BLaER1 treated with 17β-estradiol and CSF1 and Interleukin-3, amounts not matched to agents 10 nM and 100 nM (cell line): Measurements from ENCODE around the gene GNA15.
"Not testable (repeated sequence)": the region's sequence is repeated elsewhere in the genome, so short reads cannot be mapped to it uniquely, and the experiment has no call there.

Source experiments
- H3K27ac ChIP-seq, 11 experiments: shearing (Covaris generic); formaldehyde crosslinking; 2 replicates each; pipeline ENCODE4 v1.8.1; 2022
- H3K27me3 ChIP-seq, 11 experiments: shearing (Covaris generic); formaldehyde crosslinking; 2 replicates each; pipeline ENCODE4 v1.8.1; 2022
- H3K36me3 ChIP-seq, 11 experiments: shearing (Covaris generic); formaldehyde crosslinking; 2 replicates each; pipeline ENCODE4 v1.8.1; 2022
- H3K4me1 ChIP-seq, 10 experiments: shearing (Covaris generic); formaldehyde crosslinking; 2 replicates each; pipeline ENCODE4 v1.8.1; 2022
- H3K4me2 ChIP-seq, 11 experiments: shearing (Covaris generic); formaldehyde crosslinking; 2 replicates each; pipeline ENCODE4 v1.8.1; 2022
- H3K4me3 ChIP-seq, 10 experiments: shearing (Covaris generic); formaldehyde crosslinking; 2 replicates each; pipeline ENCODE4 v1.8.1; 2022
- H3K9ac ChIP-seq, 11 experiments: shearing (Covaris generic); formaldehyde crosslinking; 2 replicates each; pipeline ENCODE4 v1.8.1; 2022
- H3K9me3 ChIP-seq, 11 experiments: shearing (Covaris generic); formaldehyde crosslinking; replicated peaks in 1 of 11; 2 replicates each; pipeline ENCODE4 v1.8.1; 2022
- H4K20me1 ChIP-seq, 11 experiments: shearing (Covaris generic); formaldehyde crosslinking; 2 replicates each; pipeline ENCODE4 v1.8.1; 2022
- Cebpa-rat ChIP-seq, 11 experiments: shearing (Covaris generic); IDR thresholded peaks; 2 replicates each; pipeline ENCODE4 v1.8.1; 2022

GNA15 gene

GRCh38 chr19:3149526-3150505 lies 14.0 kb downstream of the GNA15 start:
- H3K27ac ChIP-seq: peak overlapping the region; percentile 39 to 97 (median 60); a peak in 19 of 22 replicates
- H4K20me1 ChIP-seq: peaks cover 0 to 24% (median 0%) of the 10 kb centered on the region in 11 experiments; a peak in 5 of 22 replicates
- no peaks in the 10 kb centered on the region for H3K27me3 ChIP-seq

DNA sequence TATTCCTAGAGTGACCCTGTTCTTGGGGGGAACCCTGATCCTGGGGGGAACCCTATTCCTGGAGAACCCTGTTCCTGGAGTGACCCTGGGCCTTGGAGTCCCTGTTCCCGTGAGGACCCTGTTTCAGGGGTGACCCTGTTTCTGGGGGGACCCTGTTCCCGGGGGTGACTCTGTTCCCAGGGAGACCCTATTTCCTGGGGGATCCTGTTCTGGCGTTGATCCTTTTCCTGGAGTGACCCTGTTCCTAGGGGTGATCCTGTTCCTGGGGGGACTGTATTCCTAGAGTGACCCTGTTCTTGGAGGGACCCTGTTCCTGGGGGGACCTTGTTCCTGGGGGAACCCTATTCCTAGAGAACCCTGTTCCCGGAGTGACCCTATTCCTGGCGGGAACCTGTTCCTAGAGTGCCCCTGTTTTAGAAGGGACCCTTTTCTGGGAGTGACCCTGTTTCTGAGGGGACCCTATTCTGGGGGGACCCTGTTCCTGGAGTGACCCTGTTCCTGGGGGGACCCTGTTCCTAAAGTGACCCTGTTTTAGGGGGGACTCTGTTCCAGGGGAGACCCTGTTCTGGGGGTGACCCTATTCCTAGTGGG lies 15.0 kb downstream of the GNA15 start:
- peaks cover 83 to 99% (median 92%) of the 10 kb centered on the region in 10 experiments for H3K4me1 ChIP-seq
- H4K20me1 ChIP-seq: peaks cover 0 to 24% (median 0%) of the 10 kb centered on the region in 11 experiments; a peak in 5 of 22 replicates
- H3K9me3 ChIP-seq: peaks cover 0 to 34% (median 20%) of the 10 kb centered on the region in 11 experiments; a peak in 16 of 22 replicates
- H3K4me2 ChIP-seq: peak overlapping the region in 10 of 11 experiments; percentile 13 to 84 (median 58); a peak in 13 of 22 replicates
- no peak overlapping the region for H3K4me3 ChIP-seq
- peak overlapping the region in 9 of 11 experiments; percentile 15 to 59 (median 33); a peak in 9 of 22 replicates for H3K9ac ChIP-seq
- H3K36me3 ChIP-seq: peaks cover 65 to 81% (median 76%) of the 10 kb centered on the region in 11 experiments
- H3K27me3 ChIP-seq: no peaks in the 10 kb centered on the region
- no peak for TF ChIP-seq Cebpa-rat (IDR thresholded peaks at IDR 0.05)
- H3K27ac ChIP-seq: peak overlapping the region; percentile 39 to 97 (median 60); a peak in 21 of 22 replicates

More at GRCh38 chr19:3149526-3150505, 14.0 kb downstream of the GNA15 start:
- Histone ChIP-seq H3K4me2 (peak overlapping the region; percentile 26 to 84 (median 62)), H3K9me3 (peaks cover 0 to 34% (median 20%) of the 10 kb centered on the region in 11 experiments; a peak in 16 of 22 replicates), H3K36me3 (peaks cover 59 to 76% (median 70%) of the 10 kb centered on the region in 11 experiments), H3K4me1 (peaks cover 83 to 99% (median 93%) of the 10 kb centered on the region in 10 experiments), H3K4me3 (no peak overlapping the region), H3K9ac (peak overlapping the region in 10 of 11 experiments; percentile 13 to 65 (median 50); a peak in 15 of 22 replicates)
- TF ChIP-seq Cebpa-rat (IDR thresholded peaks at IDR 0.05): no peak

GRCh38 chr19:3151563-3152418 lies 16.0 kb downstream of the GNA15 start:
- peak overlapping the region in 10 of 11 experiments; percentile 13 to 84 (median 53); a peak in 12 of 22 replicates for H3K4me2 ChIP-seq
- peak overlapping the region in 3 of 11 experiments; percentile 14 to 20 (median 17); a peak in 4 of 22 replicates for H3K9ac ChIP-seq
- H4K20me1 ChIP-seq: peaks cover 0 to 16% (median 0%) of the 10 kb centered on the region in 11 experiments; a peak in 4 of 22 replicates
- peaks cover 70 to 82% (median 79%) of the 10 kb centered on the region in 11 experiments for H3K36me3 ChIP-seq
- peaks cover 0 to 34% (median 20%) of the 10 kb centered on the region in 11 experiments; a peak in 16 of 22 replicates for H3K9me3 ChIP-seq
- H3K4me1 ChIP-seq: peaks cover 84 to 99% (median 92%) of the 10 kb centered on the region in 10 experiments
- no peaks in the 10 kb centered on the region for H3K27me3 ChIP-seq
- peak overlapping the region; percentile 39 to 97 (median 60); a peak in 21 of 22 replicates for H3K27ac ChIP-seq
- no peak for TF ChIP-seq Cebpa-rat (IDR thresholded peaks at IDR 0.05)
- H3K4me3 ChIP-seq: peak overlapping the region in 1 of 10 experiments; percentile 10; a peak in 2 of 20 replicates

DNA sequence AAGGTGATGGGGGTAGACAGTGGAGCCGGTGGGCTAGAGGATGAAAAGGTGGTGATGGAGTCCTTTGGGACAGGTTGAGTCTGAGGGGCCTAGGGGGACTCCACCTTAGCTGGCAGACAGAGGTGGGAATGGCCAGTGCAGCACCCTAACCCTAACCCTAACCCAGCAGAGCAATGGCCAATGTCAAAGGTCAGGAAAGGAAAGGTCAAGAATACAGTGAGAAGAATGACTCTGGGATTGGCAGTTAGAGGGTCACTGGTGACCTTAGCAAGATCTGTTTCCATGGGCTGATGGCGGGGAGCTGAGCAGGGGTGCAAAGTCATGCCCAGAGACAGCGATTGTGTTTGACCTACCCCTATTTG lies 16.6 kb downstream of the GNA15 start:
- H3K4me2 ChIP-seq: peak overlapping the region in 9 of 11 experiments; percentile 2 to 84 (median 20); a peak in 8 of 22 replicates
- H3K36me3 ChIP-seq: peaks cover 76 to 83% (median 81%) of the 10 kb centered on the region in 11 experiments

GRCh38 chr19:3153286-3154230 lies 17.7 kb downstream of the GNA15 start:
- H4K20me1 ChIP-seq: peaks cover 0 to 14% (median 0%) of the 10 kb centered on the region in 11 experiments; a peak in 4 of 22 replicates
- peaks cover 83 to 99% (median 92%) of the 10 kb centered on the region in 10 experiments for H3K4me1 ChIP-seq
- no peak overlapping the region for H3K4me3 ChIP-seq
- no peak for TF ChIP-seq Cebpa-rat (IDR thresholded peaks at IDR 0.05)
- H3K9me3 ChIP-seq: peaks cover 0 to 52% (median 30%) of the 10 kb centered on the region in 11 experiments; a peak in 16 of 22 replicates
- H3K4me2 ChIP-seq: peak overlapping the region in 10 of 11 experiments; percentile 12 to 84 (median 45); a peak in 18 of 22 replicates
- peak overlapping the region in 8 of 11 experiments; percentile 32 to 97 (median 62); a peak in 14 of 22 replicates for H3K27ac ChIP-seq
- no peak overlapping the region for H3K9ac ChIP-seq
- H3K27me3 ChIP-seq: no peaks in the 10 kb centered on the region
- H3K36me3 ChIP-seq: peaks cover 81 to 86% (median 85%) of the 10 kb centered on the region in 11 experiments

More for the DNA sequence above, 16.6 kb downstream of the GNA15 start:
- no peak overlapping the region for H3K9ac ChIP-seq
- H4K20me1 ChIP-seq: peaks cover 0 to 14% (median 0%) of the 10 kb centered on the region in 11 experiments; a peak in 4 of 22 replicates
- TF ChIP-seq Cebpa-rat (IDR thresholded peaks at IDR 0.05): no peak
- H3K4me3 ChIP-seq: no peak overlapping the region
- H3K9me3 ChIP-seq: peaks cover 0 to 40% (median 24%) of the 10 kb centered on the region in 11 experiments; a peak in 16 of 22 replicates
- H3K27ac ChIP-seq: peak overlapping the region; percentile 39 to 97 (median 60); a peak in 19 of 22 replicates
- no peaks in the 10 kb centered on the region for H3K27me3 ChIP-seq
- H3K4me1 ChIP-seq: peaks cover 84 to 99% (median 92%) of the 10 kb centered on the region in 10 experiments

DNA sequence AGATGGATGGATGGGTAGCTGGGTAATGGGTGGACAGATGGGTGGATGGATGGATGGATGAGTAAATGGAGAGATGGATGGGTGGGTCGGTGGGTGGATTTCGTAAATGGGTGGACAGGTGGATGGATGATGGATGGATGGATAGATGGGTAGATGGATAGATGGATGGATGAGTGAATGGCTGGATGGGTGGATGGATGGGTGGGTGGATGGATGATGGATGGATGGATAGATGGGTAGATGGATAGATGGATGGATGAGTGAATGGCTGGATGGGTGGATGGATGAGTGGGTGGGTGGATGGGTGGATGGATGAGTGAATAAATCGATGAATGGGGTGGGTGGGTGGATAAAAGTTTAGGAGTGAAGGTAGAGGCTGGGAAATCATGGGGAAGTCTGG lies 18.6 kb downstream of the GNA15 start:
- peak overlapping the region in 8 of 10 experiments; percentile 8 to 57 (median 40); a peak in 13 of 20 replicates for H3K4me3 ChIP-seq
- peaks cover 79 to 86% (median 85%) of the 10 kb centered on the region in 11 experiments for H3K36me3 ChIP-seq
- H3K4me1 ChIP-seq: peaks cover 79 to 95% (median 90%) of the 10 kb centered on the region in 10 experiments
- peak overlapping the region; percentile 65 to 94 (median 87) for H3K4me2 ChIP-seq
- peaks cover 0 to 10% (median 0%) of the 10 kb centered on the region in 11 experiments; a peak in 4 of 22 replicates for H4K20me1 ChIP-seq
- H3K27ac ChIP-seq: peak overlapping the region; percentile 74 to 98 (median 92)
- peaks cover 0 to 55% (median 31%) of the 10 kb centered on the region in 11 experiments; a peak in 16 of 22 replicates for H3K9me3 ChIP-seq
- H3K27me3 ChIP-seq: not testable (repeated sequence)
- H3K9ac ChIP-seq: peak overlapping the region; percentile 64 to 84 (median 79); a peak in 21 of 22 replicates
